ENCODE data around the gene PRDM16. TPM values are rescaled to one million over a fixed set of nuclear protein-coding genes. Genes with fewer than 3 reads are reported as not detected.

Gene PRDM16
- total and polyA plus RNA-seq, 4 donors, result 0.05 to 0.67 (median 0.19) TPM

DNA sequence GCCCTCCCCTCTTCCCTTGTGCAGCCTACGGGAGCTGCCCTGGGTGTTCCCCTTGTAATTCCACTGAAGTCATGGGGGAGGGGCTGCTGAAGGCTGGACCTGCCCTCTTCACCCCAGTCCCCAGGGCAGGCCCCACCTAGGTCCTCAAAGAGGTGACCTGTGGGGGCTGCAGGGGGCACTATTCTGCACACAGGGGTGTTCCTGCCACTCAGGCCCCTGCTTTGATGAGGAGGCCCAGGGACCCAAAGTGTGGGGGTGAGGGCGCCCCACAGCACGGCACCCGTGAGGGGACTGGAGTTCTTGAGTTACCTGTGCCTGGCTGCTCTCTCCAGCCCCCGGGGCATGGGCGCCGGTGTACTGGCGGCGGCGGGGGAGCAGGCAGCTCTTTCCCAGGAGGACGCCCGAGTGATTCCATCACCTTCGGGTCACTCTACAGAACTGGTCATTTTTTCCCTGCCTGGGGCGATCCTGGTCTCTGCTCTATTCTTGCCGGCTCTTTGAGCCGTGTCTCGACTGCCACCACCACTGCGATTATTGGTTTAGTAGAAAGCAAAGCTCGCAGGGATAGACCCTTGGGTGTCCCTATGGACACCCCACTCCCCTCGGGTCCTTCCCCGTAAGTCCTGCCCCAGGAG, 6.9 kb upstream of the PRDM16 start:
- H3K9ac ChIP-seq (ENCODE audit: low read depth in 1 of 2, low read length in 2 of 2), result no peak overlapping the region
- 26% methylated on average over 21 of the region's 21 CpGs for WGBS
- H3K4me1 ChIP-seq (ENCODE audit: control insufficient read depth in 4 of 4, insufficient read depth in 4 of 4, low read length in 3 of 4), result peaks cover 4 to 7% (median 5%) of the 10 kb centered on the region in 4 donors
- H3K36me3 ChIP-seq (ENCODE audit: control insufficient read depth in 4 of 4, insufficient read depth in 3 of 4, low read depth in 1 of 4, low read length in 3 of 4), result no peaks in the 10 kb centered on the region
- H3K9me3 ChIP-seq (ENCODE audit: control insufficient read depth in 4 of 4, low read length in 3 of 4), result no peaks in the 10 kb centered on the region
- DNase-seq (ENCODE audit: low spot score), result no peak
- TF ChIP-seq JUND (IDR thresholded peaks at IDR 0.05) (no peak), CTCF (IDR thresholded peaks at IDR 0.05; ENCODE audit: low read depth, low read length, missing input control) (no peak), YY1 (IDR thresholded peaks at IDR 0.05) (no peak), TAF1 (conservative IDR thresholded peaks at IDR 0.05) (no peak), SP1 (IDR thresholded peaks at IDR 0.05) (no peak), HNF4G (IDR thresholded peaks at IDR 0.05) (no peak), FOXA1 (IDR thresholded peaks at IDR 0.05) (no peak), ZBTB33 (IDR thresholded peaks at IDR 0.05) (no peak), NR2F2 (IDR thresholded peaks at IDR 0.05) (no peak), EGR1 (IDR thresholded peaks at IDR 0.05; ENCODE audit: low read depth in 2 of 2) (no peak), ATF3 (IDR thresholded peaks at IDR 0.05) (no peak), FOXA2 (IDR thresholded peaks at IDR 0.05) (no peak), HNF4A (conservative IDR thresholded peaks at IDR 0.05) (no peak)
- H3K27ac ChIP-seq (ENCODE audit: low read depth in 1 of 2, low read length in 2 of 2), result no peak overlapping the region
- H3K27me3 ChIP-seq (ENCODE audit: control insufficient read depth in 4 of 4, insufficient read depth in 4 of 4, low read length in 3 of 4), result peaks cover 0 to 16% (median 8%) of the 10 kb centered on the region in 4 donors
- H3K4me3 ChIP-seq (ENCODE audit: low read depth in 1 of 3, low read length in 3 of 3), result no peak overlapping the region

GRCh38 chr1:3062616-3063378, 6.2 kb upstream of the PRDM16 start:
- Histone ChIP-seq H3K4me1 (ENCODE audit: control insufficient read depth in 4 of 4, insufficient read depth in 4 of 4, low read length in 3 of 4) (peaks cover 5 to 9% (median 7%) of the 10 kb centered on the region in 4 donors), H3K27me3 (ENCODE audit: control insufficient read depth in 4 of 4, insufficient read depth in 4 of 4, low read length in 3 of 4) (peaks cover 0 to 19% (median 7%) of the 10 kb centered on the region in 4 donors), H3K27ac (ENCODE audit: low read depth in 1 of 2, low read length in 2 of 2) (no peak overlapping the region), H3K9ac (ENCODE audit: low read depth in 1 of 2, low read length in 2 of 2) (no peak overlapping the region), H3K36me3 (ENCODE audit: control insufficient read depth in 4 of 4, insufficient read depth in 3 of 4, low read depth in 1 of 4, low read length in 3 of 4) (no peaks in the 10 kb centered on the region), H3K9me3 (ENCODE audit: control insufficient read depth in 4 of 4, low read length in 3 of 4) (no peaks in the 10 kb centered on the region), H3K4me3 (ENCODE audit: low read depth in 1 of 3, low read length in 3 of 3) (no peak overlapping the region)
- WGBS, result 20% methylated on average over 50 of the region's 50 CpGs
- TF ChIP-seq, protein P1, sequence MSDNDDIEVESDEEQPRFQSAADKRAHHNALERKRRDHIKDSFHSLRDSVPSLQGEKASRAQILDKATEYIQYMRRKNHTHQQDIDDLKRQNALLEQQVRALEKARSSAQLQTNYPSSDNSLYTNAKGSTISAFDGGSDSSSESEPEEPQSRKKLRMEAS (IDR thresholded peaks at IDR 0.05), result no peak
- TF ChIP-seq RXRA (IDR thresholded peaks at IDR 0.05), result no peak
- no peak for TF ChIP-seq YY1 (IDR thresholded peaks at IDR 0.05)
- no peak for TF ChIP-seq FOXA1 (IDR thresholded peaks at IDR 0.05)
- TF ChIP-seq HNF4G (IDR thresholded peaks at IDR 0.05), result no peak
- no peak for TF ChIP-seq REST (IDR thresholded peaks at IDR 0.05)
- no peak for TF ChIP-seq GABPA (IDR thresholded peaks at IDR 0.05 in 1 of 2, conservative IDR thresholded peaks at IDR 0.05 in 1 of 2)
- no peak for TF ChIP-seq HNF4A (conservative IDR thresholded peaks at IDR 0.05)
- TF ChIP-seq JUND (IDR thresholded peaks at IDR 0.05), result no peak
- TF ChIP-seq TAF1 (conservative IDR thresholded peaks at IDR 0.05), result no peak
- TF ChIP-seq ZBTB33 (IDR thresholded peaks at IDR 0.05), result no peak
- DNase-seq (ENCODE audit: low spot score), result no peak
